HepG2 (cell line): Measurements from ENCODE around the gene DPH1. TPM values are rescaled to one million over a fixed set of nuclear protein-coding genes. Genes with fewer than 3 reads are reported as not detected.

Source experiments
- ATAC-seq: fragments of 200-7000 bp; cut with Tn5 transposase; 3 replicates; pipeline ENCODE4 v1.9.1; 2020; ENCODE audit warnings: mild to moderate bottlenecking, moderate library complexity
- BruUV-seq: library from RNA; stranded (reverse); fragments of 400-500 nt; replicated peaks from 2 replicates; lab custom pipeline; 2021; lab: Mats Ljungman, UMichigan
- CTCF ChIA-PET: fragments of 300-600 bp; formaldehyde crosslinking; extraction: SDS; loops from one replicate; lab custom pipeline; 2021; ENCODE audit warnings: low total read pairs, inconsistent platforms, low intra/inter-chr PET ratio; lab: Yijun Ruan, JAX
- POLR2A ChIA-PET: fragments of 350-600 bp; sonication (Branson Sonifier 250); formaldehyde crosslinking; loops from one replicate; lab custom pipeline; 2020; ENCODE audit warnings: antibody characterized with exemption, inconsistent platforms; lab: Yijun Ruan, JAX
- DNase-seq: peaks from one replicate; pipeline ENCODE4 v3.0.0-alpha.2; 2015; ENCODE audit warnings: low spot score
- FAIRE-seq: peaks from 3 replicates; lab custom pipeline; 2011; peaks lifted over from hg19 to GRCh38; lab: Jason Lieb, UNC
- H2AFZ ChIP-seq: one replicate; pipeline ENCODE4 v1.6.1; 2011; ENCODE audit warnings: low read length, inconsistent platforms
- H3K27ac ChIP-seq: fragments of 300-600 bp; 3 replicates; pipeline ENCODE4 v1.8.0; 2011; ENCODE audit warnings: mixed run types, mild to moderate bottlenecking, mixed read lengths, low read length, inconsistent platforms; ENCODE audit not compliant: insufficient read depth; ENCODE audit errors: extremely low read length
- H3K27me3 ChIP-seq, 2 experiments: fragments of 200-600 bp in 1 of 2; 2 replicates in 1 of 2; 3 replicates in 1 of 2; pipeline versions ENCODE4 v1.6.0 to v1.8.0; 2011; ENCODE audit warnings: low read length in 2 of 2, mild to moderate bottlenecking in 2 of 2, moderate library complexity in 2 of 2, inconsistent platforms in 1 of 2; ENCODE audit not compliant: insufficient read depth in 2 of 2, control insufficient read depth in 1 of 2
- H3K36me3 ChIP-seq, 2 experiments: fragments of 200-600 bp in 1 of 2; replicated peaks in 1 of 2; 2 replicates in 1 of 2; 3 replicates in 1 of 2; pipeline versions ENCODE4 v1.5.1 to v1.8.0; 2011; ENCODE audit warnings: low read length in 2 of 2, inconsistent platforms in 1 of 2; ENCODE audit not compliant: insufficient read depth in 2 of 2, control insufficient read depth in 1 of 2
- H3K4me1 ChIP-seq: 2 replicates; pipeline ENCODE4 v1.5.1; 2012; ENCODE audit warnings: low read length, inconsistent platforms; ENCODE audit not compliant: insufficient read depth
- H3K4me2 ChIP-seq: 2 replicates; pipeline ENCODE4 v1.6.0; 2011; ENCODE audit warnings: low read depth, low read length, inconsistent platforms
- H3K4me3 ChIP-seq, 3 experiments: fragments of 200-600 bp in 1 of 3; sonication (generic), shearing (Covaris generic) in 1 of 3; replicated peaks in 1 of 3; 2 replicates each; pipeline ENCODE4 v1.5.1; 2011 to 2016; ENCODE audit warnings: low read length in 3 of 3, inconsistent platforms in 2 of 3, low read depth in 2 of 3, mild to moderate bottlenecking in 2 of 3, control low read depth in 1 of 3, mixed read lengths in 1 of 3; ENCODE audit not compliant: insufficient read depth in 1 of 3
- H3K79me2 ChIP-seq: one replicate; pipeline ENCODE4 v1.6.1; 2011; ENCODE audit warnings: low read length, inconsistent platforms; ENCODE audit not compliant: insufficient read depth
- H3K9ac ChIP-seq: 2 replicates; pipeline ENCODE4 v1.6.0; 2011; ENCODE audit warnings: mild to moderate bottlenecking, low read depth, low read length, inconsistent platforms; ENCODE audit not compliant: insufficient read depth
- H3K9me3 ChIP-seq: 2 replicates; pipeline ENCODE4 v1.5.1; 2012; ENCODE audit warnings: mild to moderate bottlenecking, low read length
- H4K20me1 ChIP-seq: 2 replicates; pipeline ENCODE4 v1.6.0; 2011; ENCODE audit warnings: inconsistent platforms, mild to moderate bottlenecking, low read length, moderate library complexity; ENCODE audit not compliant: insufficient read depth
- CENPX ChIP-seq: sonication (generic); formaldehyde crosslinking; IDR thresholded peaks from 2 replicates; pipeline ENCODE4 v1.9.0; 2021; ENCODE audit warnings: mild to moderate bottlenecking, missing genetic modification reagents, moderate library complexity
- CTCF ChIP-seq: sonication (generic); formaldehyde crosslinking; IDR thresholded peaks from 2 replicates; pipeline ENCODE4 v1.5.0; 2020; ENCODE audit warnings: mild to moderate bottlenecking, missing genetic modification reagents, moderate library complexity
- HMG20A ChIP-seq: IDR thresholded peaks from 2 replicates; pipeline ENCODE4 v1.6.1; 2016; ENCODE audit warnings: borderline replicate concordance
- NR2F6 ChIP-seq, 2 experiments: IDR thresholded peaks; 2 replicates each; pipeline ENCODE4 v1.6.1; 2016; ENCODE audit warnings: antibody characterized with exemption in 1 of 2, mild to moderate bottlenecking in 1 of 2
- SP2 ChIP-seq: sonication (generic); formaldehyde crosslinking; IDR thresholded peaks from 2 replicates; pipeline ENCODE4 v1.5.1; 2020; ENCODE audit warnings: mild to moderate bottlenecking, missing genetic modification reagents
- SRF ChIP-seq: IDR thresholded peaks from 2 replicates; pipeline ENCODE4 v1.6.1; 2011; ENCODE audit warnings: mild to moderate bottlenecking, low read depth, low read length, moderate library complexity
- STAG1 ChIP-seq: sonication (generic); formaldehyde crosslinking; IDR thresholded peaks from 2 replicates; pipeline ENCODE4 v1.4.0; 2020; ENCODE audit warnings: missing genetic modification reagents
- TOPORS ChIP-seq: sonication (generic); formaldehyde crosslinking; IDR thresholded peaks from 2 replicates; pipeline ENCODE4 v1.8.0; 2023; ENCODE audit warnings: mild to moderate bottlenecking, missing genetic modification reagents
- XRCC5 ChIP-seq: fragments of 200-400 bp; formaldehyde crosslinking; optimal IDR thresholded peaks from 2 replicates; pipeline ENCODE3; 2017; ENCODE audit warnings: mild to moderate bottlenecking, low read length
- ZNF280D ChIP-seq: sonication (generic); formaldehyde crosslinking; IDR thresholded peaks from 2 replicates; pipeline ENCODE4 v1.5.1; 2020; ENCODE audit warnings: mild to moderate bottlenecking, missing genetic modification reagents
- ZNF557 ChIP-seq: sonication (generic); formaldehyde crosslinking; IDR thresholded peaks from 2 replicates; pipeline ENCODE4 v1.4.0; 2020; ENCODE audit warnings: missing genetic modification reagents
- ZNF652 ChIP-seq: IDR thresholded peaks from 2 replicates; pipeline ENCODE4 v1.6.1; 2016; ENCODE audit warnings: low read depth, borderline replicate concordance
- WGBS: methylation state at CpG from one replicate; pipeline ENCODE4 v1.1.6; 2017; ENCODE audit warnings: low lambda C conversion rate; 5-methylcytosine and 5-hydroxymethylcytosine counted together
- in situ Hi-C: cut with HindIII; loops from 2 replicates; pipeline ENCODE4 v1.10.0; 2017; ENCODE audit warnings: low pct_unique_long_range_greater_than_20kb; ENCODE audit not compliant: extremely low pct_ligation_motif_present
- intact Hi-C: fragments of 100-400 bp; cut with micrococcal nuclease; formaldehyde crosslinking; loops from one replicate; pipeline ENCODE4 v1.10.0; 2022; ENCODE audit not compliant: unreplicated experiment
- polyA plus RNA-seq, 8 experiments: library from polyadenylated mRNA; depleted of rRNA in 3 of 8; stranded (reverse) in 7 of 8; unstranded in 1 of 8; fragments of >200 nt; fragmentation: Illumina TruSeq in 4 of 8; extraction: Trizol in 4 of 8; gene quantifications; 2 replicates each; pipeline versions ENCODE4 v1.2.1 to v1.2.3, GENCODE V29; 2011 to 2016; ENCODE audit warnings: low read depth in 4 of 8, missing spikeins in 1 of 8, mixed read lengths in 1 of 8; ENCODE audit not compliant: insufficient read depth in 1 of 8
- total RNA-seq, 5 experiments: library from RNA; depleted of rRNA; stranded (reverse); fragments of >200 nt; fragmentation: Illumina TruSeq; extraction: Trizol; gene quantifications; 2 replicates each; pipeline ENCODE4 v1.2.3, GENCODE V29; 2016; ENCODE audit warnings: low read depth in 1 of 5

The DPH1 gene
- total and polyA plus RNA-seq, 2 of the 13 experiments (the other 11 are each of a cell fraction or from before 2014, with no cell fraction given) = 25.3 to 42.8 TPM

- H3K27ac ChIP-seq = no peak overlapping the region
- WGBS = 89% methylated on average over 11 of the region's 13 CpGs
- TF ChIP-seq SP2 (CRISPR knock-in tag) = no peak
- no peak for TF ChIP-seq ZNF652 (CRISPR knock-in tag)
- TF ChIP-seq HMG20A (CRISPR knock-in tag) = no peak
- no peak for TF ChIP-seq NR2F6 (IDR thresholded peaks at IDR 0.05)
- peak; percentile 16; the same call in 1 of the 2 replicates for TF ChIP-seq NR2F6 (CRISPR knock-in tag; IDR thresholded peaks at IDR 0.05)
- peak; percentile 12; the same call in 1 of the 2 replicates for TF ChIP-seq STAG1 (CRISPR knock-in tag)
- peak; percentile 55 for TF ChIP-seq CTCF (CRISPR knock-in tag)
- TF ChIP-seq ZNF280D (CRISPR knock-in tag) = no peak
- TF ChIP-seq CENPX (CRISPR knock-in tag) = no peak
- no peak for TF ChIP-seq TOPORS (CRISPR knock-in tag)
- TF ChIP-seq SRF = no peak
- TF ChIP-seq XRCC5 = peak; percentile 19
- no peak for TF ChIP-seq ZNF557 (CRISPR knock-in tag)
- no peaks in the 10 kb centered on the region for H4K20me1 ChIP-seq
- no peaks in the 10 kb centered on the region for H3K79me2 ChIP-seq
- BruUV-seq = no TSS peak
- peaks cover 34% of the 10 kb centered on the region for H3K4me1 ChIP-seq
- FAIRE-seq (no peak), DNase-seq (no peak), ATAC-seq (no peak)
- ChIA-PET CTCF (no interaction called here), POLR2A (no interaction called here)
- in situ Hi-C loops = no loop called here
- no peak overlapping the region for H2AFZ ChIP-seq
- H3K9ac ChIP-seq = no peak overlapping the region
- no peaks in the 10 kb centered on the region for H3K27me3 ChIP-seq
- no peaks in the 10 kb centered on the region for H3K9me3 ChIP-seq
- intact Hi-C loops = no loop called here
- H3K4me3 ChIP-seq = no peak overlapping the region
- no peak overlapping the region for H3K4me2 ChIP-seq
- H3K36me3 ChIP-seq = peaks cover 11 to 15% of the 10 kb centered on the region in 2 experiments
Measured at GRCh38 chr17:2070241-2071023, 40.5 kb downstream of the DPH1 start.
